Glomerular visceral epithelial cell (primary cell): ENCODE data around the gene SSX2IP.

ENCODE experiments used
- DNase-seq: peaks from one replicate; pipeline ENCODE4 v3.0.0-alpha.2; 2016; ENCODE audit errors: extremely low spot score

The SSX2IP gene

DNA sequence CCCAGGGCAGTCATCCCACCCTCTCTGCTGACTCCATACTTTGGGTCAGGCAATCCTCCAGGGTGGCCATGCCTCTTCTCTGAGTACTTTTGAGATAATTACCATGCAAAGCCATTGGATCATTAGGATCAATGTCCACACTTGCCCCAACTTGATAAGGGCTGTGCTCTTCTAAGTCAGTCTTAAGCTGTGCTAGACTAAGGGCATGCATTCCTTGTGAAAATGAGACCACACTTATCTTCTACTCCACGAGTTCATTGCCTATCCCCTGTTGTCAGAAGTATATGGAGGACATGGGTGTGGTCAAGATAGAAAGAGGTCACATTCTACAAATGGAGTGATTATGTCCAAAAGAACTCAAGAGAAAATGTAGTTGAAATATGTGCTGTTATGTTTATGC lies 18.9 kb upstream of the SSX2IP start:
- DNase-seq, result no peak

- no peak for DNase-seq
Observed at GRCh38 chr1:84708031-84708430, 17.8 kb upstream of the SSX2IP start.

DNA sequence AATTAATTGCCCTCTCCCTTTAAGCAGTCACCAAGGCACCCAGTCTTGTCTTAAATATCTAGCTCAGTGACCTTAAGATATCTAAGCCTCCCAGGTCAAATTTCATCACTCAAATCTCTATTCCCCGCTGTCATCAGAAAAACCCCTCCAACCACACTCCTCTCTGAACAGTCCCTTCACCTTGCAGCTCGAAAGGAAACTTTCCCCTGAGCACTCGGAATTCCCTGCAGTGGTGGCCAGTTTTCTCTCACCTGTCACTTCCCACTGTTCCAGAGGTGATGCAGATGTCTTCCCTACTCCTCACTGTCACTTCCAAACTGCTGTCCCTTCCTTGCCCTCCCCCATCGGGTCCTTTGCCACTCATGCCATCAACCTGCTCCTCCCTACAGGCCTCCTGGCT lies 15.3 kb upstream of the SSX2IP start:
- no peak for DNase-seq

- no peak for DNase-seq
Observed at GRCh38 chr1:84704872-84705417, 14.7 kb upstream of the SSX2IP start.

DNA sequence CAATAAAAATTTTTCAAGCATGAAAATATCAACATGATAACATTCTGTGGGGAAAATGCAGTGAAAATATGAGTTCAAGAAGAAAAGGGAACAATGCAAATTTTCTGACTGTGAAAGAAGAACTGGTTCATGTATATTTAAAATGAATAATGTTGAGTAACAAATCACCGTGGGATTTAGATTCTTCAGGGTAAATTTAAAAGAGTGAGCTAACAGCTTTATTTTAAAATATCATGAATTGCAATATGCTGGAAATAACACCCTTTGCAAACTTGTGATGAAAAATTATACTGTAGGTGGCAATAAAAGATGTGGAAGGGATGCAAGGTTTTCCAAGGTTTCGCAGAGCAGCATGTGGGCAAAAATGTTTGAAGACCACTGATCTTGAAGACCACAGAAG lies 13.2 kb upstream of the SSX2IP start:
- no peak for DNase-seq

GRCh38 chr1:84702143-84702542 lies 11.9 kb upstream of the SSX2IP start:
- DNase-seq, result no peak

- DNase-seq, result no peak
Observed at GRCh38 chr1:84701376-84701775, 11.1 kb upstream of the SSX2IP start.

DNA sequence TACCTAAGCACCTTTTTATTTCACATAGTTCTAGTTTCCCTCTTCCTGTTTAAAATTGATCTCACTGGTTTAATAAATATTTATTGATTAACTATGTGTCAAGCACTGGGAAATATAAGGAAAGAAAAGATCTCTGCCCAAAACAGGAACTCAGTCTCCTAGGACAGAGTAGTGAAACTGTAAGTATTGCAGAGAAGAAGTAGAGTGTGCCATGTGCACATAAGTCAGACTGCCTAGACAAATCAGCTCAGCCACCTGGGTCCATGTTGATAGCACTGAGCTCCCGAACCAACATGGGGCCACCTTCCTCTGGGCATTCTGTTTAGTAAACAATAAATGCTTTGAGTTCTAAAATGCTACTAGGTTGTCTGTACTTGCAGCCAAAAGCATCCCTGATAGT lies 9.8 kb upstream of the SSX2IP start:
- DNase-seq, result no peak

DNA sequence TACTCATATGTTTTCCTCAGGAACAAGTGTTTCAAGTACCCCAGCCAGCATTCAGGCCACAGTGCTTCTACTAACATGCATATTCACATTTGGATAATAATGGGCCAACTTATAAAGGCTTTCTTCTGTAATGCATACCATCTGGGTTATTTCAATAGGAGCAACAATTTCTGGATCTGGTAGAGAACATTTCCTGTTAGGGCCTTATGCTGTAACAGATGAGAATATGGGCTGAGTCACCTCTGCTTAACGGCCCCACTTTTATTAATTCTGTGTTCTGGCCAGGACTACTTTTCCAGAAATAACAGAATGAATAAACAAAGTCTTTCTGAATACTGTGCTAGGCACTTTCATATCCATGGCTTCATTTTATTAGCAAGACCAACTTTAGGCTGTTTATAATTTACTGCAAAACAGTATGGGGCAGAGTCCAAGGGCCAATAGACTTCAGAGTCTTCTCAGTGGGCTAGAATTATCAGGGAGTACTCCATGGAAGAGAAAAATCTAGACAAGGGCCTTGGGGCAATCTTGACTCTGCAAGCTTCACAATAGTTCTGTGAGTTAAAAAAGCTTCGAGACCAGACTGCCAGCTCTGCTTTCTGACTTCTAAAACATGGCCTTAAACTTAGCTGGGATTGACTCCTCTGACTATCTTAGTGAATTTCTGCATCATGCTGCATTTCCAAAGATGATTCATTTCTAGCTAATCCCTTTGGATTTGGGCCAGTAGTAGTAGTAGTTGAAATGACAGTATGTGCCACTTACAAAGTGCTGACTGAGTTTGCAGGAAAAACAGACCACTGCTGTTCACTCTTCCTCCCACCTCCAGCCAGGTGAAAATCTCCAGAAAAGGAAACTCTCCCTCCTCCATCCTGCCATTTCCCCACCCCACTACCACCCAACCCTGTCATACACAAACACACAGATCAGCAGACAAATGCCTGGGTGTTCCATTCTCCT lies 8.2 kb upstream of the SSX2IP start:
- DNase-seq, result peak; percentile 68

DNA sequence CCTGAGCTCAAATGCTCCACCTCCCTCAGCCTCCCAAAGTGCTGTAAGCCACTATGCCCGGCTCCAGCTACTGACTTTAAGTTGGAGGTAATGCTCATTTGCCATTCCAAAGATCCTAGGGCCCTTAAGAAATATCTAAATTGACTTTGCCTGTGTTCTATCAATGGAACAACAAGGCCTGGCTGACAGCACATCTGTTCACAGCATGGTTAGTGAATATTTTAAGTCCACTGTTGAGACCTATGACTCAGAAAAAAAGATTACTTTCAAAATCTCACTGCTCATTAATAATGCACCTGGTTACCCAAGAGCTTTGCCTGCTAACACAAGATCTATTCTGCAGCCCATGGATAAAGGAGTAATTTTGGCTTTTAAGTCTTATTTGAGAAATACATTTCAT lies 3.5 kb upstream of the SSX2IP start:
- no peak for DNase-seq

DNA sequence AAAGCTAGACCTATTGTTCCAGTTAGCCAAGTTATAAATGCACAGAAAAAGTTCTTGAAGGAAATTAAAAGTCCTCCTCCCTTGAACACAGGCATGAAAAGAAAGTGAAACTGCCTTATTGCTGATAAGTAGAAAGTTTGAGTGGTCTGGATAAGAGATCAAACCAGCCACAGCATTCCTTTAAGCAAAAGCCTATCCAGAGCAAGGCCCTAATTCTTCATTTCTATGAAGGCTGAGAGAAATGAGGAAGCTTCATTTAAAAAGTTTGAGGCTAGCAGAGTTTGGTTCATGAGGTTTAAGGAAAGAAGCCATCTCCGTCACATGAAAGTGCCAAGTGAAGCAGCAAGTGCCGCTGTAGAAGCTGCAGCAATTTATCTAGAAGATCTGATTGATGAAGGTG lies 2.7 kb upstream of the SSX2IP start:
- DNase-seq, result no peak

DNA sequence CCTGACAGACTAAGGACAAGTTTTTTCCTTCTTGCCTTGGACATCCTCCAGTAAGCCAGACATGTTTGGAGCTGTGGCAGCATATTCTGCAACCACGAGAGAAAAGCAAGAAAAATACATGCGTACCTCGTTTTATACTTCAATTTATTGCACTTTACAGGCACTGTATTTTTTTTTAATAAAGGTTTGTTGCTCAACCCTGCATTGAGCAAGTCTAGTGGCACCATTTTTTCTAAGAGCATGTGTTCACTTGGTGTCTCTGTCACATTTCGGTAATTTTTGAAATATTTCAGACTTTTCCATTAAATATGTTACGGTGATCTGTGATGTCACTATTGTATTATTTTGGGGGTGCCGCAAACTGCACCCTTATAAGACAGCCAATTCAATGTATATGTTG lies 2.1 kb upstream of the SSX2IP start:
- no peak for DNase-seq

- DNase-seq, result no peak
Observed at GRCh38 chr1:84691122-84691783, 992 bp upstream of the SSX2IP start.

DNA sequence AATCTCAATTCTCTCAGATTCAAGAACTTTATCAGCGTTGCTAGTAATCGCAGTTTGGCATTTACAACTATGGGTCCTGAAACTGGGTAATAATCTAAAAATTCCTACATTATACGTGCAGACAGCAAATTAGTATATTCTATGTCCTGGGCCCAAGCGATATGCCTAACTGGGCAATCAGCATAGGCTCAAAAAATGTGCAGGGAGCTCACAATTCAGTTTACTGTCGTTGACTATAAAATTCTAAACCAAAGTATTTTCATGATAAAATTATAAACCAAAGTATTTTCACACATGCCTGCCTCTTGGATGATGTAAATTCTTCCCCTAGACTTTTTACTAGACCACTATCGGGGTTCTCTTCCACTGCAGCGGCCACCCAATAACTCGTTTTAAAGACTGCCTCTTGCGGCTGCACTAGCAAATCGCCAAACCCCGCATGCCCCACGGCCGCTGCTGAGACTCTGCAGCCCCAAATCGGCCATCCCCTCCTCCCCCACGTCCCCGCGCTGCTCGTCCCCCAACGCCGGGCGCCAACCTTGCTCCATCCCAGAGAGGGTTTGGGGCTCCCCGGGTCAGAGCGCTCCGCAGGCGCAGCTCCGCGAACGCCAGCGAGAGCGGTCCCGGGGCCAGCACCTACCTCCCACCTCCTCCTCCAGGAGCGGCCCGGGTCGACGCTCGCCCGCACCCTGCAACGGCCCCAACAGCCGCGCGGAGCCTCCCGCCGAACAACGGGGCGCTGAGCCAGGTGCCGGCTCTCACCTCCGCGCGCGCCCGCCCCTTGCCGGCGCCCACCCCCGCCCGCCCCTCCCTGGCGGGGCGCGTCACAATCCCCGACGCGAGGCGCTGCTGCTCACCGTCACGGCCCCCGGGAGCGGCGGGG lies 506 bp downstream of the SSX2IP start:
- DNase-seq, result peak; percentile 48

DNA sequence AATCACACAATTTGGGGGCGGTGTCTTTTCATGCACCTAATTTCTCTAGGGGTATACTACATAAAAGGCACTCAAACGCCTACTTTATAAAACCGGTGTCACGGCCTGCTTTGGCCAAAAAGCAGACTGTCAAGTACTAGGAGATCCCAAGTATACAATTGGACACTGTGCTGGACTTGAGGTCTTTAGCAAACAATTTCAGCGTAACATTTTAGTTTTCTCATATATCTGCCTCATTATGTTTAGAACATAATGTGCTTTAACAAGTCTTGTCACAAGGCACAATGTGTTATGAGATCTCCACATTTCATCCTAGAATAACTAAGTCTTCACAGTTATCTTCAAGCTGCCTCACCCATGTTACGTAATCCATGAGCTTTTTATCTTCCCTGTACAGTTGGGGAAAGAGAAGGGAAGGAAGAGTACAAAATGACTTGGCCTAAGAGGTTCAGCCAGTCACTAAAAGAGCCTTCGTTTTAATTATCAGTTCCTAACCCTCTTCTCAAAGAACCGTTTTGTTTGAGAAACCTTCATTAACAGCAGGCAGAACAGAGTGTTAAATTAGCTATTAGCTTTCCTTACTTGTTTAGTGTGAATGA lies 1.7 kb downstream of the SSX2IP start:
- DNase-seq, result no peak

- no peak for DNase-seq
Observed at GRCh38 chr1:84687714-84688462, 2.4 kb downstream of the SSX2IP start.

DNA sequence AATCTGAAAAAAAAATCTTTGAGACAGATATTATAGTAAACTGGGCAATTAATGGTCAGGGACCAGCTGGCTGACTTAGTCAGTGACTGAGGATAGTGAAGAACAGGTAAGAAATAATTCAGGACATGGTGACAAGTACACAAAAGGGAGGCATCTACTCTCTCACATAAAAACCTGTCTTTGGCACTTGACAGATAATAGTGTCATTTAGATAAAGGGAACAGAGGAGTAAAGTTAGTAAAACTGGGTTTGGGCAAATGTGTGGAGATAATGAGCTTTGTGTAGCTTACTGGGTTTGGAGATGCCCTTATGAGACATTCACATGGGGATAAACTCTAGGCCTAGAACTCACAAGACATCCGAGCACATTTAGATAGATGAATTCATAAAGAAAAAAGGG lies 4.0 kb downstream of the SSX2IP start:
- DNase-seq, result no peak

DNA sequence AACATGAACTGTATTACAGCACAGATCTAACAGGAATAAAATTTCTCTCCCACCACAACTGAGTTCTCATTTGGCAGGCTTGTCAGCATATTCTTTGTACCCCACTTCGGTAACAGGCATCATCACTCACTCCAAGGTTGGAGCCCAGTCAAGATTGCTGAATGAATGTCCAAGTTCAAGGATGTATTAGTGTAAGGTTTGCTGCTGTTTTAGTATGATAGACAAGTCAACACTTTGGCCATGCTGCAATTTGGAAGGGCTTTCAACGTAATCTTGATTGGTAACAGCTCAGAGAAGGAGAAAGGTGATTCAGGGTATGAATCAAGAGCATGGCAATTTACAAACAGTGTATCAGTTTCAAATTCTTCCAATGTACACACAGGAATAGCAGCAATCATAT lies 6.8 kb downstream of the SSX2IP start:
- DNase-seq, result no peak

DNA sequence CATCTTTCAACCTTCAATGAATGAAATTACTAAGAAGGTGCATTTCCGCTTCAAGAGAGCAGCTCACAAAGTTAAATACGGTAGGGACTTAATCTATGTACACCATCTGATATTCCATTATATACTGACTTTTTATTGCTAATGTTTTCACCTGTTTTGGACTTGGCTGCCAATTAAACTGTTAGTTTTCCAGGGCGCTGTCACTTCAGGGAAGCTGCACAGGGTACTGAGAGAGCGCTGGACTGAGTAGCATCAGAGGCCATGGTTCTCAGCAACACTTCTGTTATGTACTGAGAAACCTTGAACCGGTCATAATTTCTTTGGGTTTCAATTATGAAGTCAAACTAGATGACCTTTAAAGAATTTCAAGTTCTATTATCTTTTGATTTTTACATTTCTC lies 8.2 kb downstream of the SSX2IP start:
- DNase-seq, result no peak

DNA sequence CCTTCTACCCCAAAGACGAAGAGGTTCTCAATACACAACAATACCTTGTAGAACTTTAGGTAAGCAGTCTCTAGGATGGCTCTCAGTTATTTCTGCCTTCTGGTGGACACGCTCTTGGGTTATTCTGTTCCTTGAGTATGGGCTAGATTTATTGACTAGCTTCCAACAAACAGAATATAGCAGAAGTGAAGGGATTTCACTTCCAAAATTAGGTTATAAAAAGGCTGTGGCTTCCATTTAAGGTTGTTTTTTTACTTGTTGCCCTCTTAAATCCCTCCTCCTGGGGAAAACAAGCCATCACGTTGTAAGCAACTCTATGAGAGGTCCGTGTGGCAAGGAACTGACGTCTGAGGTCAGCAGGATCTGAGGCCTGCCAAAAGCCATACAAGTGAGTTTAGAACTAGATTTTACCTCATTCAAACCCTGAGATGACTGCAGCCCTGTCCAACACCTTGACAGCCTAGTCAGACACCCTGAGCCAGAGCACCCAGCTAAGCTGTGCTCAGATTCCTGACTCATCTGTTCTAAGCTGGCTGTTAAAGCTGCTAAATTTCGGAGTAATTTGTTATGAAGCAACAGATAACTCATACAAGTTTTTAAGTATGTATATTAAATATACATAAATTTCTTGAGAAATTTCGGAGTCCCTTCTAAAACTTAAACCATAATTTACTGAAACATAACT lies 12.7 kb downstream of the SSX2IP start:
- no peak for DNase-seq
